ENCODE measurements around the gene GRIK1.
"Not testable (repeated sequence)": the region's sequence is repeated elsewhere in the genome, so short reads cannot be mapped to it uniquely, and the experiment has no call there.

The GRIK1 gene

GRCh38 chr21:29638761-29639327 is 301.0 kb downstream of the GRIK1 start:
- DNase-seq: no peak

- DNase-seq: no peak
Measured at GRCh38 chr21:29638138-29638537, 301.7 kb downstream of the GRIK1 start.

GRCh38 chr21:29637553-29637952 is 302.2 kb downstream of the GRIK1 start:
- DNase-seq: no peak

- no peak for DNase-seq
Measured at GRCh38 chr21:29637134-29637533, 302.7 kb downstream of the GRIK1 start.

- DNase-seq: no peak
Measured at GRCh38 chr21:29634418-29634817, 305.4 kb downstream of the GRIK1 start.

- no peak for DNase-seq
Measured at GRCh38 chr21:29633756-29634155, 306.0 kb downstream of the GRIK1 start.

- DNase-seq: no peak
Measured at GRCh38 chr21:29630441-29630840, 309.4 kb downstream of the GRIK1 start.

- no peak for DNase-seq
Measured at GRCh38 chr21:29627905-29628304, 311.9 kb downstream of the GRIK1 start.

- DNase-seq: no peak
Measured at GRCh38 chr21:29626801-29627470, 312.9 kb downstream of the GRIK1 start.

GRCh38 chr21:29625990-29626389 is 313.8 kb downstream of the GRIK1 start:
- DNase-seq: no peak

- DNase-seq: no peak
Measured at GRCh38 chr21:29624776-29625175, 315.0 kb downstream of the GRIK1 start.

GRCh38 chr21:29621525-29621924 is 318.3 kb downstream of the GRIK1 start:
- DNase-seq: no peak

- DNase-seq: no peak
Measured at GRCh38 chr21:29616209-29616751, 323.5 kb downstream of the GRIK1 start.

- DNase-seq: no peak
Measured at GRCh38 chr21:29613877-29614276, 325.9 kb downstream of the GRIK1 start.

GRCh38 chr21:29613021-29613420 is 326.8 kb downstream of the GRIK1 start:
- DNase-seq: no peak

GRCh38 chr21:29610779-29611360 is 328.9 kb downstream of the GRIK1 start:
- DNase-seq: no peak

GRCh38 chr21:29606613-29607012 is 333.2 kb downstream of the GRIK1 start:
- no peak for DNase-seq

GRCh38 chr21:29605219-29605618 is 334.6 kb downstream of the GRIK1 start:
- not testable (repeated sequence) for DNase-seq

GRCh38 chr21:29604076-29604475 is 335.7 kb downstream of the GRIK1 start:
- DNase-seq: no peak

- DNase-seq: no peak
Measured at GRCh38 chr21:29601047-29601446, 338.7 kb downstream of the GRIK1 start.

- no peak for DNase-seq
Measured at GRCh38 chr21:29586696-29587095, 353.1 kb downstream of the GRIK1 start.

- DNase-seq: no peak
Measured at GRCh38 chr21:29585462-29585861, 354.3 kb downstream of the GRIK1 start.

- no peak for DNase-seq
Measured at GRCh38 chr21:29583424-29583924, 356.3 kb downstream of the GRIK1 start.

- no peak for DNase-seq
Measured at GRCh38 chr21:29582855-29583254, 356.9 kb downstream of the GRIK1 start.

Measured in activated T-cell treated with anti-CD3 and anti-CD28 coated beads, Interleukin-2, amount 50 U/mL, for 48 hours (primary cell).